Breast epithelium (tissue), 4 donors: ENCODE measurements around the gene MAP7. TPM values are rescaled to one million over a fixed set of nuclear protein-coding genes. Genes with fewer than 3 reads are reported as not detected.

Experiments used
- DNase-seq, 2 donors: peaks; one replicate each; pipeline ENCODE4 v3.0.0-alpha.2; 2019; ENCODE audit warnings: low spot score in 2 of 2
- H3K27ac ChIP-seq, 2 donors: fragments of 200-600 bp; sonication (generic) in 1 of 2; one replicate each; pipeline ENCODE4 v1.5.1; 2016 to 2019; ENCODE audit warnings: mild to moderate bottlenecking in 1 of 2
- H3K27me3 ChIP-seq, 2 donors: fragments of 200-600 bp; sonication (generic) in 1 of 2; one replicate each; pipeline versions ENCODE4 v1.5.1 to v1.6.0; 2017 to 2019; ENCODE audit warnings: control low read depth in 1 of 2, mild to moderate bottlenecking in 1 of 2
- H3K36me3 ChIP-seq: fragments of 200-600 bp; one replicate; pipeline ENCODE4 v1.5.1; 2019
- H3K4me1 ChIP-seq, 2 donors: fragments of 200-600 bp; sonication (generic); one replicate each; pipeline ENCODE4 v1.5.1; 2016 to 2019; ENCODE audit warnings: control low read depth in 1 of 2
- H3K4me3 ChIP-seq, 3 donors: fragments of 200-600 bp; sonication (generic); 1 replicate in 2 of 3; 2 replicates in 1 of 3; pipeline ENCODE4 v1.5.1; 2016 to 2019; ENCODE audit warnings: mild to moderate bottlenecking in 3 of 3, moderate library complexity in 2 of 3
- H3K9me3 ChIP-seq, 2 donors: fragments of 200-600 bp; sonication (generic) in 1 of 2; one replicate each; pipeline ENCODE4 v1.5.1; 2016 to 2019; ENCODE audit warnings: control low read depth in 1 of 2
- POLR2A ChIP-seq: fragments of 450-650 bp; IDR thresholded peaks from one replicate; pipeline ENCODE4 v1.6.1; 2016; ENCODE audit warnings: antibody characterized with exemption, mild to moderate bottlenecking, moderate library complexity
- POLR2AphosphoS5 ChIP-seq, 3 donors: sonication (generic); formaldehyde crosslinking; IDR thresholded peaks; one replicate each; pipeline ENCODE4 v1.6.1; 2017; ENCODE audit warnings: antibody characterized with exemption in 3 of 3
- intact Hi-C: fragments of 100-400 bp; cut with DNase I; formaldehyde crosslinking; loops from one replicate; pipeline ENCODE4 v1.15.1; 2023; ENCODE audit warnings: low total_unique reads
- total RNA-seq, 3 donors: library from RNA; depleted of rRNA; stranded (reverse); fragments of >200 nt; gene quantifications; one replicate each; pipeline ENCODE4 v1.1.0, GENCODE V29; 2016
- TF ChIP-seq, protein P1 (sequence below), 3 donors: fragments of 450-650 bp; IDR thresholded peaks; one replicate each; pipeline ENCODE4 v1.5.1; 2016 to 2017; ENCODE audit warnings: antibody characterized with exemption in 3 of 3, mild to moderate bottlenecking in 3 of 3, moderate library complexity in 3 of 3

The MAP7 gene
- total RNA-seq, 3 donors from 2014 or later: 14.2 to 42.4 (median 16.4) TPM

- Histone ChIP-seq H3K27ac (no peak overlapping the region), H3K36me3 (no peaks in the 10 kb centered on the region), H3K4me1 (no peaks in the 10 kb centered on the region), H3K27me3 (no peaks in the 10 kb centered on the region), H3K9me3 (no peaks in the 10 kb centered on the region), H3K4me3 (no peak overlapping the region)
- TF ChIP-seq, protein P1, sequence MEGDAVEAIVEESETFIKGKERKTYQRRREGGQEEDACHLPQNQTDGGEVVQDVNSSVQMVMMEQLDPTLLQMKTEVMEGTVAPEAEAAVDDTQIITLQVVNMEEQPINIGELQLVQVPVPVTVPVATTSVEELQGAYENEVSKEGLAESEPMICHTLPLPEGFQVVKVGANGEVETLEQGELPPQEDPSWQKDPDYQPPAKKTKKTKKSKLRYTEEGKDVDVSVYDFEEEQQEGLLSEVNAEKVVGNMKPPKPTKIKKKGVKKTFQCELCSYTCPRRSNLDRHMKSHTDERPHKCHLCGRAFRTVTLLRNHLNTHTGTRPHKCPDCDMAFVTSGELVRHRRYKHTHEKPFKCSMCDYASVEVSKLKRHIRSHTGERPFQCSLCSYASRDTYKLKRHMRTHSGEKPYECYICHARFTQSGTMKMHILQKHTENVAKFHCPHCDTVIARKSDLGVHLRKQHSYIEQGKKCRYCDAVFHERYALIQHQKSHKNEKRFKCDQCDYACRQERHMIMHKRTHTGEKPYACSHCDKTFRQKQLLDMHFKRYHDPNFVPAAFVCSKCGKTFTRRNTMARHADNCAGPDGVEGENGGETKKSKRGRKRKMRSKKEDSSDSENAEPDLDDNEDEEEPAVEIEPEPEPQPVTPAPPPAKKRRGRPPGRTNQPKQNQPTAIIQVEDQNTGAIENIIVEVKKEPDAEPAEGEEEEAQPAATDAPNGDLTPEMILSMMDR (IDR thresholded peaks at IDR 0.05): no peak
- TF ChIP-seq POLR2A (no peak), POLR2AphosphoS5 (IDR thresholded peaks at IDR 0.05) (no peak)
- no peak for DNase-seq
- intact Hi-C loops: no loop called here
These were observed 78.3 kb downstream of the MAP7 start for GRCh38 chr6:136471922-136472321.

DNA sequence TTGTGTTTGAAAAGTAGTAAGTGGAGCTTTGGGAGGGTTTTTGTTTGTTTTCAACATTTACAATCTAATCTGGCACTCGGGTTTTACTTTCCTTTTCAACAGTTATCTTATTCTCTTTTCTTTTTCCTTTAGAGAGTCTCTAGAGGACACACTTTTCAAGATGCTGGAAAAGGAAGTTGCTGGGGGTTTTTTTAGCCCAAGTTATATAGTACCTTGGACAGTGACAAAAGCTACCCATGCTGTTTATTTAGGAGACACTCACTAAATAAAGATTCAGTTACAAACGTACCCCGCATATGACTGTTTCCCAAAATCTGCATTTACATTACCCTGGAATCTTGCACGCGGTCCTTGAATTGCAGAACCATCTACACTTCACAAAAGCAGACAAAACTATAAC is 78.8 kb downstream of the MAP7 start:
- Histone ChIP-seq H3K27ac (no peak overlapping the region), H3K27me3 (no peaks in the 10 kb centered on the region), H3K9me3 (no peaks in the 10 kb centered on the region), H3K4me1 (no peaks in the 10 kb centered on the region), H3K4me3 (no peak overlapping the region), H3K36me3 (no peaks in the 10 kb centered on the region)
- intact Hi-C loops: no loop called here
- DNase-seq: no peak
- TF ChIP-seq POLR2AphosphoS5 (IDR thresholded peaks at IDR 0.05): no peak
- TF ChIP-seq POLR2A: no peak

- Histone ChIP-seq H3K36me3 (no peaks in the 10 kb centered on the region), H3K4me1 (no peaks in the 10 kb centered on the region), H3K27me3 (no peaks in the 10 kb centered on the region), H3K9me3 (no peaks in the 10 kb centered on the region), H3K4me3 (no peak overlapping the region), H3K27ac (peak overlapping the region; percentile 35 to 46)
- TF ChIP-seq, protein P1 (IDR thresholded peaks at IDR 0.05): no peak
- TF ChIP-seq POLR2AphosphoS5 (IDR thresholded peaks at IDR 0.05): no peak
- no peak for TF ChIP-seq POLR2A
- intact Hi-C loops: no loop called here
- DNase-seq: no peak
These were observed 80.2 kb downstream of the MAP7 start for GRCh38 chr6:136470044-136470443.

DNA sequence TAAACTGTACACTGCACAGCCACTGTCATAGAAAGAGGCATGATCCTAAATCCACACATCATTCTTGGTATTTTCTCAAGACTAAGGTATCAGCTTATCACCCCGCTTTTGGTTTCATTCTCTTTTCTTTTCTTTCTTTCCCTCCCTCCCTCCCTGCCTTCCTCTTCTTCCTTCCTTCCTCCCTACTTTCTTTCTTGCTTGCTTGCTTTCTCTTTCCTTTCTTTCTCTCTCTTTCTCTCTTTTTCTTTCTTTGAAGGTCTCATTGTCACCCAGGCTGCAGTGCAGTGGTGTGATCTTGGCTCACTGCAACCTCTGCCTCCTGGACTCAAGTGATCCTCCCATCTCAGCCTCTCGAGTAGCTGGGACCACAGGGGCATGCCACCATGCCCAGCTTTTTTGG is 81.1 kb downstream of the MAP7 start:
- Histone ChIP-seq H3K4me3 (no peak overlapping the region), H3K4me1 (no peaks in the 10 kb centered on the region), H3K27ac (peak overlapping the region in 1 of 2 donors; percentile 46), H3K27me3 (no peaks in the 10 kb centered on the region), H3K36me3 (no peaks in the 10 kb centered on the region), H3K9me3 (no peaks in the 10 kb centered on the region)
- TF ChIP-seq POLR2A: no peak
- TF ChIP-seq, protein P1 (IDR thresholded peaks at IDR 0.05): no peak
- TF ChIP-seq POLR2AphosphoS5 (IDR thresholded peaks at IDR 0.05): no peak
- intact Hi-C loops: no loop called here
- no peak for DNase-seq

GRCh38 chr6:136468711-136469110 is 81.5 kb downstream of the MAP7 start:
- TF ChIP-seq POLR2AphosphoS5 (IDR thresholded peaks at IDR 0.05): no peak
- TF ChIP-seq, protein P1 (IDR thresholded peaks at IDR 0.05): no peak
- TF ChIP-seq POLR2A: no peak
- DNase-seq: no peak
- Histone ChIP-seq H3K27ac (no peak overlapping the region), H3K27me3 (no peaks in the 10 kb centered on the region), H3K36me3 (no peaks in the 10 kb centered on the region), H3K4me1 (no peaks in the 10 kb centered on the region), H3K4me3 (no peak overlapping the region), H3K9me3 (no peaks in the 10 kb centered on the region)
- intact Hi-C loops: no loop called here

DNA sequence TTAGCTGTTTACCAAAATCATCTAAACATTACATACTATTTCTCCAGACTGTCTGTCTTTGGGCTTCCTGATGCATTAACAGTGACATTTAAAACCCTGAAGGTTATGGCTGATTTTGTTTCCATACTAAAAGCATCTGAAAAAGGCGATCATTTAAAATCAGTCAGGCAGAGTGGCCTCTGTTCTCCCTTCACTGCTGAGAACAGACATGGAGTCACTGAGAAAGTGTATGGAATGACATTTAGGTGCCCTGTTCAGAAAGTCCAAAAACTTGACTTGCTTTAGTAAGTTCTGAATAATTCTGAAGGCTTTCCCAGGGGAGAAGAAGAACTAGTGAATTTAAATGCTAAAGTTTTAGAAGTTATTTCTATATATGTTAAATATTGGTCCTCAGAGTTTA is 83.0 kb downstream of the MAP7 start:
- no peak for DNase-seq
- H3K4me3 ChIP-seq: no peak overlapping the region
- H3K4me1 ChIP-seq: no peaks in the 10 kb centered on the region
- TF ChIP-seq, protein P1 (IDR thresholded peaks at IDR 0.05): no peak
- TF ChIP-seq POLR2A (no peak), POLR2AphosphoS5 (IDR thresholded peaks at IDR 0.05) (no peak)
- intact Hi-C loops: no loop called here
- no peaks in the 10 kb centered on the region for H3K9me3 ChIP-seq
- no peak overlapping the region for H3K27ac ChIP-seq
- no peaks in the 10 kb centered on the region for H3K36me3 ChIP-seq
- no peaks in the 10 kb centered on the region for H3K27me3 ChIP-seq
